Calu3 (cell line): ENCODE measurements around the gene SPATA19. TPM values are rescaled to one million over a fixed set of nuclear protein-coding genes. Genes with fewer than 3 reads are reported as not detected.

Source experiments
- BruUV-seq: library from RNA; stranded (reverse); fragments of 400-500 nt; replicated peaks from 2 replicates; lab custom pipeline; 2021; lab: Mats Ljungman, UMichigan
- CTCF ChIA-PET: fragments of 300-600 bp; sonication (Branson Sonifier 250); formaldehyde crosslinking; loops from one replicate; lab custom pipeline; 2022; ENCODE audit warnings: antibody characterized with exemption; lab: Charles Lee
- DNase-seq: peaks from one replicate; pipeline ENCODE4 v3.0.0; 2022
- H3K27ac Mint-ChIP-seq: one replicate; pipeline ENCODE4 v1.8.0; 2022; ENCODE audit warnings: mixed read lengths; ENCODE audit not compliant: unreplicated experiment
- H3K27me3 Mint-ChIP-seq: one replicate; pipeline ENCODE4 v1.8.0; 2022; ENCODE audit warnings: mixed read lengths; ENCODE audit not compliant: unreplicated experiment
- H3K36me3 Mint-ChIP-seq: one replicate; pipeline ENCODE4 v1.8.0; 2022; ENCODE audit warnings: mild to moderate bottlenecking, moderate library complexity, mixed read lengths; ENCODE audit not compliant: insufficient read depth, unreplicated experiment
- H3K4me1 Mint-ChIP-seq: one replicate; pipeline ENCODE4 v1.8.0; 2022; ENCODE audit warnings: mild to moderate bottlenecking, low read depth, mixed read lengths; ENCODE audit not compliant: unreplicated experiment
- H3K4me3 Mint-ChIP-seq: one replicate; pipeline ENCODE4 v1.8.0; 2022; ENCODE audit warnings: mild to moderate bottlenecking, low read depth, moderate library complexity, mixed read lengths; ENCODE audit not compliant: unreplicated experiment
- H3K9me3 Mint-ChIP-seq: one replicate; pipeline ENCODE4 v1.8.0; 2022; ENCODE audit warnings: low read depth, mixed read lengths; ENCODE audit not compliant: unreplicated experiment
- intact Hi-C: fragments of 100-400 bp; cut with micrococcal nuclease; formaldehyde crosslinking; loops from one replicate; pipeline ENCODE4 v1.10.0; 2022; ENCODE audit not compliant: unreplicated experiment
- total RNA-seq: library from RNA; stranded (reverse); gene quantifications from 2 replicates; pipeline ENCODE4 v1.2.3, GENCODE V29; 2022
- TF ChIP-seq, protein P1 (sequence below): fragments of 200-600 bp; IDR thresholded peaks from one replicate; pipeline ENCODE4 v1.8.0; 2022; ENCODE audit warnings: antibody characterized with exemption; ENCODE audit not compliant: unreplicated experiment

The SPATA19 gene
- total RNA-seq, 1 experiment from 2014 or later, result not detected

DNA sequence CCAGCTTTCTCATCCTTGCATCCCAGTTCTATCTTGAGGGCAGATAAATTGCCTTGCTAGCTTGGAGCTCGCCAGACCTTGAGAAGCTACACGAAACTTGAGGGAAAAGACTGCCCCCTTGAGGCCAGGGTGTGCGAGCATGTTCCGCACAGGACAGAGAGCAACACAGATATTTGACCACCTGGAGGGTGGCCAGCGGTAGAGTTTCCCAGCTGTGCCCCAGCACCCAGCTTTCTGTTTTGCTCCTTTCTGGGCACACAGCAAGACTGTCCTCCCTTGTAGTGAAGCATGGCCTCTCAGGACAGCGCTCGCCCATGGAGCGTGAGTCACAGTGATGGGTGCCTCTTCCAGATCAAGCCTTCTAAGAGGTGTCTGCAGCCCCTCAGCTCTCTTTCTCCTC lies 23.5 kb downstream of the SPATA19 start:
- TF ChIP-seq, protein P1, sequence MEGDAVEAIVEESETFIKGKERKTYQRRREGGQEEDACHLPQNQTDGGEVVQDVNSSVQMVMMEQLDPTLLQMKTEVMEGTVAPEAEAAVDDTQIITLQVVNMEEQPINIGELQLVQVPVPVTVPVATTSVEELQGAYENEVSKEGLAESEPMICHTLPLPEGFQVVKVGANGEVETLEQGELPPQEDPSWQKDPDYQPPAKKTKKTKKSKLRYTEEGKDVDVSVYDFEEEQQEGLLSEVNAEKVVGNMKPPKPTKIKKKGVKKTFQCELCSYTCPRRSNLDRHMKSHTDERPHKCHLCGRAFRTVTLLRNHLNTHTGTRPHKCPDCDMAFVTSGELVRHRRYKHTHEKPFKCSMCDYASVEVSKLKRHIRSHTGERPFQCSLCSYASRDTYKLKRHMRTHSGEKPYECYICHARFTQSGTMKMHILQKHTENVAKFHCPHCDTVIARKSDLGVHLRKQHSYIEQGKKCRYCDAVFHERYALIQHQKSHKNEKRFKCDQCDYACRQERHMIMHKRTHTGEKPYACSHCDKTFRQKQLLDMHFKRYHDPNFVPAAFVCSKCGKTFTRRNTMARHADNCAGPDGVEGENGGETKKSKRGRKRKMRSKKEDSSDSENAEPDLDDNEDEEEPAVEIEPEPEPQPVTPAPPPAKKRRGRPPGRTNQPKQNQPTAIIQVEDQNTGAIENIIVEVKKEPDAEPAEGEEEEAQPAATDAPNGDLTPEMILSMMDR, result peak; percentile 43
- H3K4me1 Mint-ChIP-seq, result no peaks in the 10 kb centered on the region
- H3K27ac Mint-ChIP-seq, result no peak overlapping the region
- no peak overlapping the region for H3K4me3 Mint-ChIP-seq
- intact Hi-C loops, result no loop called here
- peaks cover 3% of the 10 kb centered on the region for H3K9me3 Mint-ChIP-seq
- H3K36me3 Mint-ChIP-seq, result no peaks in the 10 kb centered on the region
- peak; percentile 27 for DNase-seq
- CTCF ChIA-PET, result interaction anchor here (1.0 kb wide), 1 partner anchor 687 kb away, joined by 4 read pairs; no protein-coding TSS in a partner anchor
- BruUV-seq, result no TSS peak
- H3K27me3 Mint-ChIP-seq, result peaks cover 15% of the 10 kb centered on the region

DNA sequence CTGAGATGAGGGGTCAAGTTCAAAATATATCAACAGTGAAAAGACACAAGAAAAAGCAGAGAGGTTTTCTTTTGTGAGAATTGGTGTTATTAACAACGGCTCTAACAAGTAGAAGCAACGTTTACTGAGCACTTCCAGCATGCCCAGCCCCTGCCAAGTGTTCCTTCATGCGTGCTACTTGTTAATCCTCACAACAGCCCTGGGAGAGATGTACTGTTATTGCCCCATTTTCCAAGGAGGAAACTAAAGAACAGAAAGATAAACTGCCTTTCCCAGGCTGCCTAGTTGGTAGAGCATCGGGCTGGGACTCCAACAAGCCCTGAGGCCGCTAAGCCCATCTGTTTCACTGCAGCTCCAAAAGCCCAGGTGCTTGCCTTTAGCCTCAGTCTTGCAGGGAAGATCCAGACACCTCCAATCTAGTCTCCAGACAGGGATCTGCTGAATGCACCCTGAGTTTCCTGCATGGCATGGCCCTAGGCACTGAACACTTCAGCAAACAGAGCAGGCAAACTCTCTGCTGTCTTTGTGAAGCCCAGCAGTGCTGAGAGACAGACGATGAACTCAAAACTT lies 25.5 kb downstream of the SPATA19 start:
- no TSS peak for BruUV-seq
- DNase-seq, result no peak
- H3K27me3 Mint-ChIP-seq, result peaks cover 6% of the 10 kb centered on the region
- intact Hi-C loops, result no loop called here
- H3K9me3 Mint-ChIP-seq, result peaks cover 5% of the 10 kb centered on the region
- no peaks in the 10 kb centered on the region for H3K4me1 Mint-ChIP-seq
- H3K36me3 Mint-ChIP-seq, result no peaks in the 10 kb centered on the region
- H3K27ac Mint-ChIP-seq, result no peak overlapping the region
- H3K4me3 Mint-ChIP-seq, result no peak overlapping the region
- TF ChIP-seq, protein P1, result no peak
- CTCF ChIA-PET, result no interaction called here

DNA sequence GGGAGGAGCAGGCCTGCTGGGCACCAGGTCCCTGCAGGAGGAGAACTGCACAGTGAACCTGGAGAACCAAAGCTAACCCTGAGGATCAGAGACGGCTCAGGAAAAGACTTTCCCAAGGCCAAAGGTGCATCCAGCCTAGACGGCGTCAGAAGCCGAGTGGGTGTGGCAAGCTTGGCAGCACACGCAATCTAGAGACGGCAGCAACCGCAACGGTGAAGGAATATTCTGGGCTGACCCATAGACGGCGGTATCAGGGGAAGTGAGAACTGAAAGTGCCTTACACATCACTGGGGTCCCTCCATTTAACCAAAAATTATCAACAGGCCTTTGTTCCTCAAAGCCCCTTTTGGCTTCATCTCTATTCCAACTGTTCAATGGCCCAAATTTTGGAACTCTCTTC lies 26.2 kb downstream of the SPATA19 start:
- TF ChIP-seq, protein P1, result no peak
- CTCF ChIA-PET, result no interaction called here
- no TSS peak for BruUV-seq
- Mint-ChIP-seq H3K27ac (no peak overlapping the region), H3K9me3 (peaks cover 2% of the 10 kb centered on the region), H3K36me3 (no peaks in the 10 kb centered on the region), H3K27me3 (no peaks in the 10 kb centered on the region), H3K4me1 (no peaks in the 10 kb centered on the region), H3K4me3 (no peak overlapping the region)
- intact Hi-C loops, result no loop called here
- DNase-seq, result no peak

DNA sequence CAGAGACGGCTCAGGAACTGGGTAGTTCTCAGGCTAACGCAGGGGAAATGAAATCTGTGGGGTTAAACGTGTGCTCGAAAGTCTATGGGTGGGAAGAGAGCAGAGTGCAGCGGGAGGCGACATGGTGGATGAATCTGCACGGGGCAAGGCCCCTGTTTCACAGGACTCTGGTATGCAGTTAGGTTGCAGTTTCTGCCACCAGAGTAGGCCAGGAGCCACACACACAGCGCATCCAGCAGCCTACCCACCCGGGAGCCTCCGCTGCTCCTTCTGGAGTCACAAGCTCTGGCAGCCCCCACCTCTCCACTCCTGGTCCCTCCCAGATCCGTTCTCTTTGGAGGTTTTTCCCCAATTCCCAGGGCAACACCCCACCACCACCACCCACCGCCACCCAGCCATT lies 27.0 kb downstream of the SPATA19 start:
- peaks cover 2% of the 10 kb centered on the region for H3K9me3 Mint-ChIP-seq
- no TSS peak for BruUV-seq
- intact Hi-C loops, result no loop called here
- CTCF ChIA-PET, result no interaction called here
- no peaks in the 10 kb centered on the region for H3K36me3 Mint-ChIP-seq
- no peak overlapping the region for H3K27ac Mint-ChIP-seq
- TF ChIP-seq, protein P1, result no peak
- H3K27me3 Mint-ChIP-seq, result no peaks in the 10 kb centered on the region
- H3K4me3 Mint-ChIP-seq, result no peak overlapping the region
- no peaks in the 10 kb centered on the region for H3K4me1 Mint-ChIP-seq
- DNase-seq, result no peak
